Natural killer cell (primary cell): Measurements from ENCODE around the gene SHB. TPM values are rescaled to one million over a fixed set of nuclear protein-coding genes. Genes with fewer than 3 reads are reported as not detected.

Experiments used
- ATAC-seq, 3 donors: fragments of 150-1000 bp in 2 of 3; fragments of 200-7000 bp in 1 of 3; cut with Tn5 transposase; 1 replicate in 1 of 3; 2 replicates in 2 of 3; pipeline ENCODE4 v1.10.0; 2021; ENCODE audit warnings: mild to moderate bottlenecking in 2 of 3, moderate library complexity in 2 of 3
- DNase-seq, 2 donors: peaks; one replicate each; pipeline versions ENCODE4 v3.0.0 to v3.0.0-alpha.2; 2013 to 2021; ENCODE audit warnings: mixed read lengths in 1 of 2
- H3K27ac ChIP-seq: one replicate; pipeline ENCODE4 v1.5.1; 2013; ENCODE audit warnings: mild to moderate bottlenecking, low read length
- H3K27me3 ChIP-seq: one replicate; pipeline ENCODE4 v1.6.1; 2013; ENCODE audit warnings: low read length; ENCODE audit not compliant: control insufficient read depth, insufficient read depth
- H3K36me3 ChIP-seq: one replicate; pipeline ENCODE4 v1.6.1; 2013; ENCODE audit warnings: low read length; ENCODE audit not compliant: control insufficient read depth, insufficient read depth
- H3K4me1 ChIP-seq: one replicate; pipeline ENCODE4 v1.6.1; 2013; ENCODE audit warnings: low read length; ENCODE audit not compliant: control insufficient read depth, insufficient read depth
- H3K4me3 ChIP-seq: one replicate; pipeline ENCODE4 v1.5.1; 2013; ENCODE audit warnings: low read length
- H3K9me3 ChIP-seq: one replicate; pipeline ENCODE4 v1.6.1; 2013; ENCODE audit warnings: low read length; ENCODE audit not compliant: control insufficient read depth, insufficient read depth
- H3K27ac Mint-ChIP-seq, 2 donors: one replicate each; pipeline ENCODE4 v1.8.0; 2022; ENCODE audit warnings: mild to moderate bottlenecking in 2 of 2, mixed read lengths in 2 of 2, moderate library complexity in 1 of 2
- H3K27me3 Mint-ChIP-seq, 2 donors: one replicate each; pipeline ENCODE4 v1.8.0; 2022; ENCODE audit warnings: low read depth in 2 of 2, mixed read lengths in 2 of 2
- H3K36me3 Mint-ChIP-seq: one replicate; pipeline ENCODE4 v1.8.0; 2022; ENCODE audit warnings: mixed read lengths
- H3K4me1 Mint-ChIP-seq, 2 donors: one replicate each; pipeline ENCODE4 v1.8.0; 2022; ENCODE audit warnings: mixed read lengths in 2 of 2
- H3K4me3 Mint-ChIP-seq: one replicate; pipeline ENCODE4 v1.8.0; 2022; ENCODE audit warnings: mild to moderate bottlenecking, moderate library complexity, mixed read lengths
- H3K9me3 Mint-ChIP-seq, 2 donors: one replicate each; pipeline ENCODE4 v1.8.0; 2022; ENCODE audit warnings: mixed read lengths in 2 of 2
- WGBS: methylation state at CpG from one replicate; pipeline ENCODE4 v1.1.7; 2013; ENCODE audit warnings: missing lambda C conversion rate; ENCODE audit not compliant: insufficient coverage; 5-methylcytosine and 5-hydroxymethylcytosine counted together
- intact Hi-C: fragments of 100-400 bp; cut with micrococcal nuclease; formaldehyde crosslinking; loops from one replicate; pipeline ENCODE4 v1.14.2; 2022
- total RNA-seq, 4 donors: library from RNA; stranded (reverse); fragments of 120-200 nt in 1 of 4; gene quantifications; one replicate each; pipeline versions ENCODE4 v1.2.3 to v1.2.4, GENCODE V29; 2013 to 2022
- TF ChIP-seq, protein P1 (sequence below): fragments of 200-600 bp; IDR thresholded peaks from one replicate; pipeline ENCODE4 v1.8.0; 2022; ENCODE audit warnings: antibody characterized with exemption

Gene SHB
- total RNA-seq, 3 donors from 2014 or later (not counting 1 experiment from before 2014, with no cell fraction given) = 2.7 to 7.1 (median 2.9) TPM

DNA sequence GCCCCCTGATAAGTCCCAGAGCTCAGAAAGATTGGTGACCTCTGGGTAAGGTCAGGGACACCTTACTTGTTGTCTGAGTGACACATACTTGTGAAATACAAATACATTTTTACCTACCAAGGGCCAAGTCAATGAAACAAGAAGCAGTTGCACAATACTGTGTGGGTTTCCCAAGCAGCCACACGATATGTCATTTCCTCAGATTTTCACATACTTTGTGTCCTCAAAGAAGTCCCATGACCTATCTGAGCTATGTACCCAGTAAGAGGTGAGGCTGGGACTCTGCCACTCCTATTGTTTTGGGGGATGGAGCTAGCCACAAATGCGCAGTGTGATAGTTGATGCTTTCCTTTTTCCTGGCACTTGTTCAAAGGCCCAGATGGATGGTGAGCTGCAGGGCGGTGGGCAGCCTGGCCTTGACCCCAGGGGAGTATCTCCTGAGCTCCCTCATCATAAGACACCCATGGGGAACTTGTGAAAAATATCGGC, 160.3 kb downstream of the SHB start:
- no peak overlapping the region for H3K4me3 Mint-ChIP-seq
- Histone ChIP-seq H3K9me3 (no peaks in the 10 kb centered on the region), H3K36me3 (no peaks in the 10 kb centered on the region), H3K4me3 (no peak overlapping the region), H3K27me3 (no peaks in the 10 kb centered on the region), H3K27ac (no peak overlapping the region), H3K4me1 (peaks cover 9% of the 10 kb centered on the region)
- H3K36me3 Mint-ChIP-seq = no peaks in the 10 kb centered on the region
- ATAC-seq (peak in 1 of 3 donors; percentile 39), DNase-seq (peak in 1 of 2 donors; percentile 15)
- intact Hi-C loops = no loop called here
- WGBS = 56% methylated on average over 4 of the region's 4 CpGs
- H3K9me3 Mint-ChIP-seq = no peaks in the 10 kb centered on the region
- no peak overlapping the region for H3K27ac Mint-ChIP-seq
- H3K27me3 Mint-ChIP-seq = no peaks in the 10 kb centered on the region
- H3K4me1 Mint-ChIP-seq = peaks cover 9 to 24% of the 10 kb centered on the region in 2 donors
- TF ChIP-seq, protein P1, sequence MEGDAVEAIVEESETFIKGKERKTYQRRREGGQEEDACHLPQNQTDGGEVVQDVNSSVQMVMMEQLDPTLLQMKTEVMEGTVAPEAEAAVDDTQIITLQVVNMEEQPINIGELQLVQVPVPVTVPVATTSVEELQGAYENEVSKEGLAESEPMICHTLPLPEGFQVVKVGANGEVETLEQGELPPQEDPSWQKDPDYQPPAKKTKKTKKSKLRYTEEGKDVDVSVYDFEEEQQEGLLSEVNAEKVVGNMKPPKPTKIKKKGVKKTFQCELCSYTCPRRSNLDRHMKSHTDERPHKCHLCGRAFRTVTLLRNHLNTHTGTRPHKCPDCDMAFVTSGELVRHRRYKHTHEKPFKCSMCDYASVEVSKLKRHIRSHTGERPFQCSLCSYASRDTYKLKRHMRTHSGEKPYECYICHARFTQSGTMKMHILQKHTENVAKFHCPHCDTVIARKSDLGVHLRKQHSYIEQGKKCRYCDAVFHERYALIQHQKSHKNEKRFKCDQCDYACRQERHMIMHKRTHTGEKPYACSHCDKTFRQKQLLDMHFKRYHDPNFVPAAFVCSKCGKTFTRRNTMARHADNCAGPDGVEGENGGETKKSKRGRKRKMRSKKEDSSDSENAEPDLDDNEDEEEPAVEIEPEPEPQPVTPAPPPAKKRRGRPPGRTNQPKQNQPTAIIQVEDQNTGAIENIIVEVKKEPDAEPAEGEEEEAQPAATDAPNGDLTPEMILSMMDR = no peak

DNA sequence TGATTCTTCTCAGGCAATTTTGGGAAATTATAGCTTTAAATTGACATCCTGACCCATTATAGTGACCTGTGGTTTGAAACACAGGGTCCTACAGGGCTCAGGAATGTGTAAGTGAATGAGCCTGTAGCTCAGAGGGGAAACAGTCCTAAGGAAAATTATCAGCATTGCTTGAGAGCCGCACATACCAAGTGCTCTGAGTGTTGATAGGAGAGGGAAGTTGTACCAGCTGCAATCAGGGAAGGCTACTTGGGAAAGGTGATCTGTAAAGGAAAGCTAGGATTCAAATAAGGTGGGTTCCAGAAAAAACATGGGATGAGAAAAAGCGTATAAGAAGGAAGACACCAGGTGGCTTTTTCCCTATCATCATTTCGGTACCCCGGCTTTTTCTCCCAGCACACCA, 160.7 kb downstream of the SHB start:
- H3K9me3 ChIP-seq = no peaks in the 10 kb centered on the region
- 70% methylated on average over 4 of the region's 4 CpGs for WGBS
- peaks cover 9 to 21% of the 10 kb centered on the region in 2 donors for H3K4me1 Mint-ChIP-seq
- peaks cover 11% of the 10 kb centered on the region for H3K4me1 ChIP-seq
- no peak overlapping the region for H3K27ac ChIP-seq
- H3K36me3 ChIP-seq = no peaks in the 10 kb centered on the region
- no peaks in the 10 kb centered on the region for H3K36me3 Mint-ChIP-seq
- TF ChIP-seq, protein P1 = no peak
- intact Hi-C loops = no loop called here
- no peak overlapping the region for H3K27ac Mint-ChIP-seq
- H3K4me3 ChIP-seq = no peak overlapping the region
- ATAC-seq (no peak), DNase-seq (no peak)
- no peaks in the 10 kb centered on the region for H3K27me3 ChIP-seq
- H3K27me3 Mint-ChIP-seq = no peaks in the 10 kb centered on the region
- H3K4me3 Mint-ChIP-seq = no peak overlapping the region
- H3K9me3 Mint-ChIP-seq = no peaks in the 10 kb centered on the region

DNA sequence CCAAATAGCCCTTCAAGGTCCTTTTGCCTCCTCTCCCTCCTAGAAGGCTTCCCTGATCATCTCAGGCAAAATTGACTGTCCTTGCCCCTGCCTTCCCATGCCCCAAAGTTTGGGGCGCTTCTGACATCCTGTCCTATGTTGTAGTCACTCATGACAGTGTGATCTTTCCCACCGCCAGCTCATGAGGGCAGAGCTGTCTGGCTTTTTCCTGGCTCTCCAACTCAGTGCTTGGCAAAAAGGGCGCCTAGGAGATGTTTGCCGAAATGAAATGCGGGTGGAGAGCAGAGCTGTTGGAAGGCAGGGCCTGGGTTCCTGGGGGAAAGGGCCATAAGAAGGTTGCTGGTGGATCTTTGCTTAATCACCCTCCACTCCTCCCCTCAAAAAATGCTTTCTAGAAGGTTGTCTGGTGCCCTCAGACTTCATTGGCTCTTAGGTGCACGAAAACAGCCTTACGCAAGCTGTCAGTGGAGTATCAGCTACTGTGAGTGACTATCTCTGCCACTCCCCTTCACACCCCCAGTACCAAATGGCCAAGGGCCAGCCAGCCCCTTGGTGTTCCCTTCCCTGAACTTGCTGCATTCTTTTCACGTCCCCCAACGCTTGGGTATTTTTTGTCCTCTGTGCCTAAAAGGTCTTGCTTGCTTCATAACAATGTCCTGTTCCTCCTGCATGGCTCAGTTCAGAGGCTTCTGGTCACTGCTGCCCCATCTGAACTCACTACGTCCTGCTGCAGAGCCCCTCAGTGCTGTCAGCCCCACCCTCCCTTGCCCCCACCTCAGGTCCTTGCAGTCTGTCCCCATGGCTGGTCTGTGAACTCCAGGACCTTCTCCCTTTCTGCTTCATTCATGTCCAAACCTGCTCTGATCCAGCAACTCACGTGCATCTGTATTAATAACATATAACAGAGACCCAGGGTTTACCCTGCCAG, 162.5 kb downstream of the SHB start:
- Mint-ChIP-seq H3K4me1 (peaks cover 17 to 28% of the 10 kb centered on the region in 2 donors), H3K27me3 (no peaks in the 10 kb centered on the region), H3K27ac (no peak overlapping the region), H3K9me3 (no peaks in the 10 kb centered on the region), H3K36me3 (no peaks in the 10 kb centered on the region), H3K4me3 (peak overlapping the region; percentile 38)
- no peak for ATAC-seq
- TF ChIP-seq, protein P1 = no peak
- H3K36me3 ChIP-seq = no peaks in the 10 kb centered on the region
- no peak overlapping the region for H3K27ac ChIP-seq
- H3K27me3 ChIP-seq = no peaks in the 10 kb centered on the region
- no peak for DNase-seq
- H3K9me3 ChIP-seq = no peaks in the 10 kb centered on the region
- H3K4me1 ChIP-seq = peaks cover 17% of the 10 kb centered on the region
- intact Hi-C loops = no loop called here
- 94% methylated on average over 11 of the region's 11 CpGs for WGBS
- H3K4me3 ChIP-seq = no peak overlapping the region
